GM23248 (cell line): ENCODE measurements around the gene KATNB1. TPM values are rescaled to one million over a fixed set of nuclear protein-coding genes. Genes with fewer than 3 reads are reported as not detected.

Experiments used
- DNase-seq: peaks from one replicate; pipeline ENCODE4 v3.0.0-alpha.2; 2015
- H2AFZ ChIP-seq: fragments of 200-600 bp; sonication (generic); 2 replicates; pipeline ENCODE4 v1.6.1; 2016; ENCODE audit warnings: antibody characterized with exemption
- H3F3A ChIP-seq: fragments of 200-600 bp; sonication (generic); 2 replicates; pipeline ENCODE4 v1.6.1; 2016; ENCODE audit warnings: mild to moderate bottlenecking, antibody characterized with exemption, mixed run types; ENCODE audit not compliant: insufficient read depth
- H3K27ac ChIP-seq: fragments of 200-600 bp; sonication (generic); 2 replicates; pipeline ENCODE4 v1.5.1; 2016; ENCODE audit warnings: mild to moderate bottlenecking
- H3K27me3 ChIP-seq: fragments of 200-600 bp; sonication (generic); replicated peaks from 2 replicates; pipeline ENCODE4 v1.6.1; 2016; ENCODE audit warnings: mild to moderate bottlenecking; ENCODE audit not compliant: insufficient read depth
- H3K36me3 ChIP-seq: fragments of 200-600 bp; sonication (generic); 2 replicates; pipeline ENCODE4 v1.6.1; 2016; ENCODE audit warnings: low read depth, mild to moderate bottlenecking
- H3K4me1 ChIP-seq: fragments of 200-600 bp; sonication (generic); 2 replicates; pipeline ENCODE4 v1.6.1; 2016; ENCODE audit warnings: mild to moderate bottlenecking; ENCODE audit not compliant: insufficient read depth
- H3K4me2 ChIP-seq: fragments of 200-600 bp; sonication (generic); one replicate; pipeline ENCODE4 v1.6.1; 2016; ENCODE audit warnings: mild to moderate bottlenecking; ENCODE audit not compliant: unreplicated experiment
- H3K4me3 ChIP-seq: fragments of 200-600 bp; sonication (generic); 2 replicates; pipeline ENCODE4 v1.5.1; 2016; ENCODE audit warnings: mild to moderate bottlenecking
- H3K79me2 ChIP-seq: fragments of 200-600 bp; sonication (generic); 2 replicates; pipeline ENCODE4 v1.6.1; 2016; ENCODE audit warnings: mild to moderate bottlenecking; ENCODE audit not compliant: insufficient read depth
- H3K9ac ChIP-seq: fragments of 200-600 bp; sonication (generic); 2 replicates; pipeline ENCODE4 v1.6.1; 2016; ENCODE audit warnings: mild to moderate bottlenecking
- H3K9me2 ChIP-seq: fragments of 200-600 bp; sonication (generic); 2 replicates; pipeline ENCODE4 v1.6.1; 2016; ENCODE audit warnings: mixed run types, mild to moderate bottlenecking, moderate library complexity; ENCODE audit not compliant: insufficient read depth
- H3K9me3 ChIP-seq: fragments of 200-600 bp; sonication (generic); one replicate; pipeline ENCODE4 v1.6.1; 2017; ENCODE audit warnings: low read depth
- H4K20me1 ChIP-seq: fragments of 200-600 bp; sonication (generic); 2 replicates; pipeline ENCODE4 v1.6.0; 2016; ENCODE audit not compliant: insufficient read depth
- EZH2 ChIP-seq: fragments of 200-600 bp; sonication (generic); IDR thresholded peaks from 2 replicates; pipeline ENCODE4 v1.6.1; 2018; ENCODE audit warnings: antibody characterized with exemption, mild to moderate bottlenecking; ENCODE audit not compliant: insufficient read depth, poor library complexity, severe bottlenecking
- EZH2phosphoT487 ChIP-seq: fragments of 200-600 bp; sonication (generic); IDR thresholded peaks from 2 replicates; pipeline ENCODE4 v1.6.1; 2018; ENCODE audit warnings: antibody characterized with exemption, moderate library complexity, mild to moderate bottlenecking, low read depth; ENCODE audit not compliant: insufficient read depth
- WGBS, 2 experiments: methylation state at CpG; one replicate each; pipeline ENCODE4 v1.1.6; 2015 to 2017; ENCODE audit warnings: low lambda C conversion rate in 2 of 2, low coverage in 1 of 2; ENCODE audit errors: missing lambda C conversion rate in 2 of 2; 5-methylcytosine and 5-hydroxymethylcytosine counted together
- in situ Hi-C: fragments of 300-500 bp; cut with MboI; formaldehyde crosslinking; loops from 2 replicates; pipeline ENCODE4 v1.15.0; 2020
- microRNA-seq: library from miRNA; unstranded; fragments of <30 nt; microRNA quantifications from one replicate; pipeline ENCODE4, GENCODE V29; 2016; ENCODE audit warnings: borderline number of aligned reads
- polyA plus RNA-seq: library from polyadenylated mRNA; unstranded; fragments of >200 nt; fragmentation: Nextera tagmentation; extraction: Ambion mirVana; gene quantifications from 2 replicates; pipeline ENCODE4 v1.2.1, GENCODE V29; 2016
- small RNA-seq: library from RNA; depleted of rRNA; stranded (forward); fragments of <200 nt; gene quantifications from one replicate; pipeline ENCODE3, GENCODE V24; 2014; ENCODE audit warnings: low read depth, low replicate concordance
- total RNA-seq: library from RNA; depleted of rRNA; stranded (reverse); fragments of >200 nt; shearing (Covaris generic); gene quantifications from 2 replicates; pipeline ENCODE4 v1.2.3, GENCODE V29; 2014; rRNA removed

Gene KATNB1
- total and polyA plus RNA-seq, 2 experiments from 2014 or later, result 19.3 to 20.2 TPM

GRCh38 chr16:57802341-57803133 is 67.0 kb downstream of the KATNB1 start, which contains the start of gene KIFC3:
TSS of gene KIFC3 (minus strand) at chr16:57802491. CDS start at chr16:57798243, 4,248 bp downstream.
- Histone ChIP-seq H3K9me2 (no peaks in the 10 kb centered on the region), H3K4me3 (peak within 1 kb of the TSS; percentile 85), H3K27ac (peak within 1 kb of the TSS; percentile 74), H3K36me3 (no peaks in the 10 kb centered on the region), H2AFZ (peak within 1 kb of the TSS; percentile 70), H3K4me1 (peaks cover 34% of the 10 kb centered on the region), H3K9me3 (no peaks in the 10 kb centered on the region), H3K27me3 (no peaks in the 10 kb centered on the region), H3K79me2 (peaks cover 38% of the 10 kb centered on the region), H3K9ac (peak within 1 kb of the TSS; percentile 89), H4K20me1 (no peaks in the 10 kb centered on the region), H3F3A (peaks cover 21% of the 10 kb centered on the region; the same call in 1 of the 2 replicates), H3K4me2 (peak within 1 kb of the TSS; percentile 81)
- in situ Hi-C loops, result no loop called here
- 20 to 26% methylated on average over 50 to 68 of the region's 78 CpGs for WGBS, 2 experiments
- DNase-seq, result peak; percentile 92
- no peak for TF ChIP-seq EZH2phosphoT487
- no peak for TF ChIP-seq EZH2

GRCh38 chr16:57803134-57803990 is 67.8 kb downstream of the KATNB1 start:
- H3K36me3 ChIP-seq, result no peaks in the 10 kb centered on the region
- no peaks in the 10 kb centered on the region for H3K9me2 ChIP-seq
- H3K4me2 ChIP-seq, result no peak overlapping the region
- H3K79me2 ChIP-seq, result peaks cover 35% of the 10 kb centered on the region
- H3K9ac ChIP-seq, result 0 out of 2 replicates have a peak overlapping the region, but pooled peaks have one; percentile 89
- in situ Hi-C loops, result no loop called here
- H3K9me3 ChIP-seq, result no peaks in the 10 kb centered on the region
- H3K4me3 ChIP-seq, result no peak overlapping the region
- no peak for TF ChIP-seq EZH2phosphoT487
- TF ChIP-seq EZH2, result no peak
- peaks cover 36% of the 10 kb centered on the region for H3K4me1 ChIP-seq
- H2AFZ ChIP-seq, result peak overlapping the region; percentile 56; the same call in 1 of the 2 replicates
- 74 to 76% methylated on average over 16 of the region's 16 CpGs for WGBS, 2 experiments
- peaks cover 23% of the 10 kb centered on the region for H3F3A ChIP-seq
- no peak for DNase-seq
- no peak overlapping the region for H3K27ac ChIP-seq
- no peaks in the 10 kb centered on the region for H3K27me3 ChIP-seq
- no peaks in the 10 kb centered on the region for H4K20me1 ChIP-seq

GRCh38 chr16:57804111-57804837 is 68.7 kb downstream of the KATNB1 start:
- Histone ChIP-seq H3K9me3 (no peaks in the 10 kb centered on the region), H3K36me3 (no peaks in the 10 kb centered on the region), H3K79me2 (peaks cover 26% of the 10 kb centered on the region), H3K4me2 (no peak overlapping the region), H3F3A (peaks cover 27% of the 10 kb centered on the region), H3K4me1 (peaks cover 43% of the 10 kb centered on the region), H2AFZ (no peak overlapping the region), H3K4me3 (no peak overlapping the region), H3K27me3 (no peaks in the 10 kb centered on the region), H4K20me1 (no peaks in the 10 kb centered on the region), H3K9me2 (no peaks in the 10 kb centered on the region), H3K9ac (no peak overlapping the region), H3K27ac (no peak overlapping the region)
- 48 to 51% methylated on average over 5 of the region's 5 CpGs for WGBS, 2 experiments
- in situ Hi-C loops, result no loop called here
- peak; percentile 31 for DNase-seq
- TF ChIP-seq EZH2 (no peak), EZH2phosphoT487 (no peak)

GRCh38 chr16:57805176-57805575 is 69.6 kb downstream of the KATNB1 start:
- 85 to 89% methylated on average over 6 of the region's 6 CpGs for WGBS, 2 experiments
- no peaks in the 10 kb centered on the region for H3K9me2 ChIP-seq
- no peak overlapping the region for H2AFZ ChIP-seq
- H3K9ac ChIP-seq, result no peak overlapping the region
- no peaks in the 10 kb centered on the region for H4K20me1 ChIP-seq
- H3K4me2 ChIP-seq, result no peak overlapping the region
- no peak for DNase-seq
- H3K4me3 ChIP-seq, result no peak overlapping the region
- no peak overlapping the region for H3K27ac ChIP-seq
- no peaks in the 10 kb centered on the region for H3K36me3 ChIP-seq
- in situ Hi-C loops, result no loop called here
- no peak for TF ChIP-seq EZH2phosphoT487
- no peak for TF ChIP-seq EZH2
- H3F3A ChIP-seq, result peaks cover 27% of the 10 kb centered on the region
- peaks cover 17% of the 10 kb centered on the region for H3K79me2 ChIP-seq
- H3K27me3 ChIP-seq, result no peaks in the 10 kb centered on the region
- H3K9me3 ChIP-seq, result no peaks in the 10 kb centered on the region
- H3K4me1 ChIP-seq, result peaks cover 50% of the 10 kb centered on the region

Small RNAs within 50 kb of the gene (microRNA-seq; reads per million reads assigned to microRNA genes)
- not detected for gene MIR6772

Small RNAs within 50 kb of the gene (small RNA-seq; reads per million reads assigned to genes)
- gene MIR6772, result not detected

Other genes with a start within 250 kb of the KATNB1 start
- 51.6 and 60.5 TPM in 2 replicates for gene DOK4, start 249.3 kb upstream of the KATNB1 start, total RNA-seq
- 44.6 and 47.1 TPM in 2 replicates for gene DOK4, start 249.3 kb upstream of the KATNB1 start, polyA plus RNA-seq
- gene CCDC102A, start 199.2 kb upstream of the KATNB1 start, total RNA-seq, result 17.7 and 20.6 TPM in 2 replicates
- gene CCDC102A, start 199.2 kb upstream of the KATNB1 start, polyA plus RNA-seq, result 3.9 and 4.6 TPM in 2 replicates
- gene ADGRG5, start 193.1 kb upstream of the KATNB1 start, total RNA-seq, result not detected in 2 replicates
- 0.05 and 0.18 TPM in 2 replicates for gene ADGRG5, start 193.1 kb upstream of the KATNB1 start, polyA plus RNA-seq
- gene ADGRG1, start 107.1 kb upstream of the KATNB1 start, total RNA-seq, result 0.54 and 0.89 TPM in 2 replicates
- gene ADGRG1, start 107.1 kb upstream of the KATNB1 start, polyA plus RNA-seq, result 0.58 and 1.2 TPM in 2 replicates
- gene ADGRG3, start 67.5 kb upstream of the KATNB1 start, total RNA-seq, result not detected in 2 replicates
- not detected in 2 replicates for gene ADGRG3, start 67.5 kb upstream of the KATNB1 start, polyA plus RNA-seq
- not detected in 2 replicates for gene DRC7, start 41.0 kb upstream of the KATNB1 start, total RNA-seq
- gene DRC7, start 41.0 kb upstream of the KATNB1 start, polyA plus RNA-seq, result not detected in 2 replicates
- gene KIFC3, start 66.7 kb downstream of the KATNB1 start, total RNA-seq, result 50.0 and 65.3 TPM in 2 replicates
- 27.0 and 28.4 TPM in 2 replicates for gene KIFC3, start 66.7 kb downstream of the KATNB1 start, polyA plus RNA-seq
- not detected in 2 replicates for gene CNGB1, start 235.4 kb downstream of the KATNB1 start, total RNA-seq
- not detected in 2 replicates for gene CNGB1, start 235.4 kb downstream of the KATNB1 start, polyA plus RNA-seq